Fibroblast of the aortic adventitia (primary cell): Measurements from ENCODE around the gene TTC39A. TPM values are rescaled to one million over a fixed set of nuclear protein-coding genes. Genes with fewer than 3 reads are reported as not detected.

Source experiments
- total RNA-seq: library from RNA; depleted of rRNA; stranded (reverse); fragments of >200 nt; gene quantifications from 2 replicates; pipeline ENCODE4 v1.2.3, GENCODE V29; 2012; ENCODE audit warnings: low replicate concordance

The TTC39A gene
- total RNA-seq, 1 donor, result 2.0 TPM

Other genes with a start within 250 kb of the TTC39A start
- gene C1orf185, start 228.3 kb downstream of the TTC39A start, total RNA-seq, result not detected in 2 replicates
- gene RNF11, start 94.3 kb downstream of the TTC39A start, total RNA-seq, result 78.1 and 112 TPM in 2 replicates
- gene EPS15, start 188.7 kb upstream of the TTC39A start, total RNA-seq, result 71.1 and 108 TPM in 2 replicates